ENCODE measurements around the gene SLC9A9.
A peak's percentile ranks its signal among the peaks of the same experiment; 100 is the strongest.

SLC9A9 gene

GRCh38 chr3:143585720-143586456 lies 262.4 kb downstream of the SLC9A9 start:
- H3K4me1 ChIP-seq (ENCODE audit: control insufficient read depth, insufficient read depth, low read length): peaks cover 13% of the 10 kb centered on the region
- no peak overlapping the region for H3K4me3 ChIP-seq (ENCODE audit: low read length)
- H3K36me3 ChIP-seq (ENCODE audit: insufficient read depth, low read length): no peaks in the 10 kb centered on the region
- no peak overlapping the region for H3K9ac ChIP-seq (ENCODE audit: low read depth, low read length)
- H3K4me2 ChIP-seq (ENCODE audit: low read length): no peak overlapping the region
- H3K9me3 ChIP-seq (replicated peaks; ENCODE audit: low read length): no peaks in the 10 kb centered on the region
- H3K27me3 ChIP-seq (ENCODE audit: control insufficient read depth, insufficient read depth, low read length): no peaks in the 10 kb centered on the region

- Histone ChIP-seq H3K9ac (ENCODE audit: low read depth, low read length) (no peak overlapping the region), H3K27me3 (ENCODE audit: control insufficient read depth, insufficient read depth, low read length) (no peaks in the 10 kb centered on the region), H3K4me3 (ENCODE audit: low read length) (no peak overlapping the region), H3K4me2 (ENCODE audit: low read length) (no peak overlapping the region), H3K36me3 (ENCODE audit: insufficient read depth, low read length) (no peaks in the 10 kb centered on the region), H3K9me3 (replicated peaks; ENCODE audit: low read length) (no peaks in the 10 kb centered on the region), H3K4me1 (ENCODE audit: control insufficient read depth, insufficient read depth, low read length) (peaks cover 13% of the 10 kb centered on the region)
These were observed 263.8 kb downstream of the SLC9A9 start for GRCh38 chr3:143584474-143584873.

- no peaks in the 10 kb centered on the region for H3K27me3 ChIP-seq (ENCODE audit: control insufficient read depth, insufficient read depth, low read length)
- H3K4me3 ChIP-seq (ENCODE audit: low read length): no peak overlapping the region
- no peak overlapping the region for H3K4me2 ChIP-seq (ENCODE audit: low read length)
- no peak overlapping the region for H3K9ac ChIP-seq (ENCODE audit: low read depth, low read length)
- no peaks in the 10 kb centered on the region for H3K9me3 ChIP-seq (replicated peaks; ENCODE audit: low read length)
- no peaks in the 10 kb centered on the region for H3K36me3 ChIP-seq (ENCODE audit: insufficient read depth, low read length)
- peaks cover 13% of the 10 kb centered on the region for H3K4me1 ChIP-seq (ENCODE audit: control insufficient read depth, insufficient read depth, low read length)
These were observed 266.1 kb downstream of the SLC9A9 start for GRCh38 chr3:143581972-143582722.

- H3K4me2 ChIP-seq (ENCODE audit: low read length): no peak overlapping the region
- no peaks in the 10 kb centered on the region for H3K4me1 ChIP-seq (ENCODE audit: control insufficient read depth, insufficient read depth, low read length)
- H3K36me3 ChIP-seq (ENCODE audit: insufficient read depth, low read length): no peaks in the 10 kb centered on the region
- H3K27me3 ChIP-seq (ENCODE audit: control insufficient read depth, insufficient read depth, low read length): no peaks in the 10 kb centered on the region
- H3K4me3 ChIP-seq (ENCODE audit: low read length): no peak overlapping the region
- no peak overlapping the region for H3K9ac ChIP-seq (ENCODE audit: low read depth, low read length)
- no peaks in the 10 kb centered on the region for H3K9me3 ChIP-seq (replicated peaks; ENCODE audit: low read length)
These were observed 269.3 kb downstream of the SLC9A9 start for GRCh38 chr3:143578810-143579435.

GRCh38 chr3:143576568-143577270 lies 271.5 kb downstream of the SLC9A9 start:
- Histone ChIP-seq H3K27me3 (ENCODE audit: control insufficient read depth, insufficient read depth, low read length) (no peaks in the 10 kb centered on the region), H3K9ac (ENCODE audit: low read depth, low read length) (no peak overlapping the region), H3K4me1 (ENCODE audit: control insufficient read depth, insufficient read depth, low read length) (peaks cover 3% of the 10 kb centered on the region), H3K4me2 (ENCODE audit: low read length) (no peak overlapping the region), H3K4me3 (ENCODE audit: low read length) (no peak overlapping the region), H3K36me3 (ENCODE audit: insufficient read depth, low read length) (no peaks in the 10 kb centered on the region), H3K9me3 (replicated peaks; ENCODE audit: low read length) (no peaks in the 10 kb centered on the region)

GRCh38 chr3:143574933-143575332 lies 273.3 kb downstream of the SLC9A9 start:
- Histone ChIP-seq H3K9me3 (replicated peaks; ENCODE audit: low read length) (no peaks in the 10 kb centered on the region), H3K36me3 (ENCODE audit: insufficient read depth, low read length) (no peaks in the 10 kb centered on the region), H3K27me3 (ENCODE audit: control insufficient read depth, insufficient read depth, low read length) (no peaks in the 10 kb centered on the region), H3K4me3 (ENCODE audit: low read length) (no peak overlapping the region), H3K4me2 (ENCODE audit: low read length) (no peak overlapping the region), H3K9ac (ENCODE audit: low read depth, low read length) (no peak overlapping the region), H3K4me1 (ENCODE audit: control insufficient read depth, insufficient read depth, low read length) (peaks cover 5% of the 10 kb centered on the region)

GRCh38 chr3:143573610-143574303 lies 274.5 kb downstream of the SLC9A9 start:
- H3K4me2 ChIP-seq (ENCODE audit: low read length): no peak overlapping the region
- H3K27me3 ChIP-seq (ENCODE audit: control insufficient read depth, insufficient read depth, low read length): no peaks in the 10 kb centered on the region
- H3K9me3 ChIP-seq (replicated peaks; ENCODE audit: low read length): no peaks in the 10 kb centered on the region
- H3K4me3 ChIP-seq (ENCODE audit: low read length): no peak overlapping the region
- no peak overlapping the region for H3K9ac ChIP-seq (ENCODE audit: low read depth, low read length)
- H3K36me3 ChIP-seq (ENCODE audit: insufficient read depth, low read length): no peaks in the 10 kb centered on the region
- peaks cover 5% of the 10 kb centered on the region for H3K4me1 ChIP-seq (ENCODE audit: control insufficient read depth, insufficient read depth, low read length)

- H3K4me2 ChIP-seq (ENCODE audit: low read length): no peak overlapping the region
- no peaks in the 10 kb centered on the region for H3K27me3 ChIP-seq (ENCODE audit: control insufficient read depth, insufficient read depth, low read length)
- H3K36me3 ChIP-seq (ENCODE audit: insufficient read depth, low read length): no peaks in the 10 kb centered on the region
- H3K9ac ChIP-seq (ENCODE audit: low read depth, low read length): no peak overlapping the region
- H3K9me3 ChIP-seq (replicated peaks; ENCODE audit: low read length): no peaks in the 10 kb centered on the region
- H3K4me3 ChIP-seq (ENCODE audit: low read length): no peak overlapping the region
- H3K4me1 ChIP-seq (ENCODE audit: control insufficient read depth, insufficient read depth, low read length): peaks cover 17% of the 10 kb centered on the region
These were observed 276.7 kb downstream of the SLC9A9 start for GRCh38 chr3:143571548-143571947.

GRCh38 chr3:143567823-143568222 lies 280.4 kb downstream of the SLC9A9 start:
- Histone ChIP-seq H3K9ac (ENCODE audit: low read depth, low read length) (no peak overlapping the region), H3K4me3 (ENCODE audit: low read length) (no peak overlapping the region), H3K4me1 (ENCODE audit: control insufficient read depth, insufficient read depth, low read length) (peaks cover 17% of the 10 kb centered on the region), H3K36me3 (ENCODE audit: insufficient read depth, low read length) (no peaks in the 10 kb centered on the region), H3K9me3 (replicated peaks; ENCODE audit: low read length) (no peaks in the 10 kb centered on the region), H3K4me2 (ENCODE audit: low read length) (peak overlapping the region; percentile 15), H3K27me3 (ENCODE audit: control insufficient read depth, insufficient read depth, low read length) (no peaks in the 10 kb centered on the region)

- Histone ChIP-seq H3K36me3 (ENCODE audit: insufficient read depth, low read length) (no peaks in the 10 kb centered on the region), H3K9ac (ENCODE audit: low read depth, low read length) (no peak overlapping the region), H3K4me3 (ENCODE audit: low read length) (no peak overlapping the region), H3K27me3 (ENCODE audit: control insufficient read depth, insufficient read depth, low read length) (no peaks in the 10 kb centered on the region), H3K4me1 (ENCODE audit: control insufficient read depth, insufficient read depth, low read length) (peaks cover 12% of the 10 kb centered on the region), H3K9me3 (replicated peaks; ENCODE audit: low read length) (no peaks in the 10 kb centered on the region), H3K4me2 (ENCODE audit: low read length) (no peak overlapping the region)
These were observed 282.3 kb downstream of the SLC9A9 start for GRCh38 chr3:143565951-143566350.

- no peaks in the 10 kb centered on the region for H3K27me3 ChIP-seq (ENCODE audit: control insufficient read depth, insufficient read depth, low read length)
- H3K4me1 ChIP-seq (ENCODE audit: control insufficient read depth, insufficient read depth, low read length): peaks cover 12% of the 10 kb centered on the region
- no peak overlapping the region for H3K4me2 ChIP-seq (ENCODE audit: low read length)
- no peak overlapping the region for H3K4me3 ChIP-seq (ENCODE audit: low read length)
- no peak overlapping the region for H3K9ac ChIP-seq (ENCODE audit: low read depth, low read length)
- no peaks in the 10 kb centered on the region for H3K36me3 ChIP-seq (ENCODE audit: insufficient read depth, low read length)
- no peaks in the 10 kb centered on the region for H3K9me3 ChIP-seq (replicated peaks; ENCODE audit: low read length)
These were observed 284.5 kb downstream of the SLC9A9 start for GRCh38 chr3:143563786-143564185.

All from skeletal muscle satellite cell (primary cell).